Common myeloid progenitor, CD34-positive (primary cell): ENCODE results near the gene RSRC2. TPM values are rescaled to one million over a fixed set of nuclear protein-coding genes. Genes with fewer than 3 reads are reported as not detected.
"Not testable (repeated sequence)": the region's sequence is repeated elsewhere in the genome, so short reads cannot be mapped to it uniquely, and the experiment has no call there.

Experiments used
- CTCF ChIA-PET: fragments of 350-600 bp; sonication (Branson Sonifier 250); formaldehyde crosslinking; loops from one replicate; lab custom pipeline; 2021; ENCODE audit warnings: antibody characterized with exemption; lab: Charles Lee
- POLR2A ChIA-PET: fragments of 350-600 bp; sonication (Branson Sonifier 250); formaldehyde crosslinking; loops from one replicate; lab custom pipeline; 2021; ENCODE audit warnings: antibody characterized with exemption; lab: Charles Lee
- DNase-seq, 3 donors: peaks; one replicate each; pipeline versions ENCODE4 v3.0.0 to v3.0.0-alpha.2; 2013
- H3K27ac ChIP-seq, 2 experiments: 1 replicate in 1 of 2; 2 replicates in 1 of 2; pipeline ENCODE4 v1.7.0; 2013; ENCODE audit warnings: inconsistent platforms in 2 of 2, low read length in 2 of 2, mild to moderate bottlenecking in 2 of 2, low read depth in 1 of 2, moderate library complexity in 1 of 2; ENCODE audit not compliant: severe bottlenecking in 2 of 2, insufficient read depth in 1 of 2, poor library complexity in 1 of 2
- H3K27me3 ChIP-seq, 5 experiments: replicated peaks in 2 of 5; 1 replicate in 3 of 5; 2 replicates in 2 of 5; pipeline versions ENCODE4 v1.6.1 to v1.7.0; 2013; ENCODE audit warnings: low read length in 4 of 5, mild to moderate bottlenecking in 2 of 5, moderate library complexity in 2 of 5, inconsistent platforms in 1 of 5; ENCODE audit not compliant: insufficient read depth in 5 of 5, control insufficient read depth in 4 of 5
- H3K36me3 ChIP-seq, 4 experiments: 1 replicate in 2 of 4; 2 replicates in 2 of 4; pipeline versions ENCODE4 v1.6.1 to v1.7.0; 2013; ENCODE audit warnings: low read length in 3 of 4, control low read depth in 1 of 4, mild to moderate bottlenecking in 1 of 4; ENCODE audit not compliant: control insufficient read depth in 4 of 4, insufficient read depth in 4 of 4
- H3K4me1 ChIP-seq, 4 experiments: 1 replicate in 3 of 4; 2 replicates in 1 of 4; pipeline versions ENCODE4 v1.6.1 to v1.7.1; 2013; ENCODE audit warnings: low read length in 3 of 4, mild to moderate bottlenecking in 3 of 4, control low read depth in 1 of 4, inconsistent platforms in 1 of 4, moderate library complexity in 1 of 4; ENCODE audit not compliant: control insufficient read depth in 4 of 4, insufficient read depth in 4 of 4; ENCODE audit errors: control extremely low read depth in 1 of 4
- H3K4me3 ChIP-seq, 7 experiments: 1 replicate in 4 of 7; 2 replicates in 3 of 7; pipeline versions ENCODE4 v1.5.1 to v1.7.0; 2013; ENCODE audit warnings: mild to moderate bottlenecking in 7 of 7, low read length in 6 of 7, moderate library complexity in 6 of 7, inconsistent platforms in 2 of 7, low read depth in 2 of 7, control low read depth in 1 of 7; ENCODE audit not compliant: insufficient read depth in 4 of 7, control insufficient read depth in 1 of 7; ENCODE audit errors: extremely low read depth in 1 of 7
- H3K9me3 ChIP-seq, 5 experiments: 1 replicate in 4 of 5; 2 replicates in 1 of 5; pipeline versions ENCODE4 v1.6.1 to v1.7.1; 2013; ENCODE audit warnings: low read length in 4 of 5, mild to moderate bottlenecking in 2 of 5, inconsistent platforms in 1 of 5, low read depth in 1 of 5, moderate library complexity in 1 of 5; ENCODE audit not compliant: control insufficient read depth in 4 of 5, insufficient read depth in 2 of 5; ENCODE audit errors: control extremely low read depth in 1 of 5
- WGBS: methylation state at CpG from one replicate; pipeline ENCODE4 v1.1.5; 2013; ENCODE audit not compliant: insufficient coverage; 5-methylcytosine and 5-hydroxymethylcytosine counted together
- polyA plus RNA-seq: library from polyadenylated mRNA; unstranded; fragments of 120-200 nt; gene quantifications from one replicate; pipeline ENCODE4 v1.2.1, GENCODE V29; 2013

RSRC2 gene
- 222 TPM for polyA plus RNA-seq

- ChIA-PET CTCF (interaction anchor here (0.6 to 1.4 kb wide), 2 partner anchors 22 to 336 kb away, joined by 3 read pairs; no protein-coding TSS in a partner anchor), POLR2A (interaction anchor here (0.6 to 4.5 kb wide), 5 partner anchors 9 to 41 kb away, joined by 3 to 16 read pairs (median 4); partner anchors contain the start of gene ZCCHC8)
- 0% methylated on average over 43 of the region's 51 CpGs for WGBS
- no peaks in the 10 kb centered on the region for H3K27me3 ChIP-seq
- no peaks in the 10 kb centered on the region for H3K9me3 ChIP-seq
- peak within 1 kb of the TSS; percentile 79 to 100 (median 99) for H3K4me3 ChIP-seq
- H3K4me1 ChIP-seq: peaks cover 14 to 41% (median 27%) of the 10 kb centered on the region in 4 experiments
- H3K36me3 ChIP-seq: peaks cover 9 to 42% (median 16%) of the 10 kb centered on the region in 4 experiments
- DNase-seq: peak; percentile 99 to 100 (median 100)
- peak within 1 kb of the TSS; percentile 100 for H3K27ac ChIP-seq
Measured at GRCh38 chr12:122526683-122527477, at the start of gene RSRC2, which contains the start of gene KNTC1. TSS of gene RSRC2 (minus strand) at chr12:122526936. CDS start at chr12:122526853, 83 bp downstream. TSS of gene KNTC1 (plus strand) at chr12:122527249. CDS start at chr12:122530064, 2,815 bp downstream.

DNA sequence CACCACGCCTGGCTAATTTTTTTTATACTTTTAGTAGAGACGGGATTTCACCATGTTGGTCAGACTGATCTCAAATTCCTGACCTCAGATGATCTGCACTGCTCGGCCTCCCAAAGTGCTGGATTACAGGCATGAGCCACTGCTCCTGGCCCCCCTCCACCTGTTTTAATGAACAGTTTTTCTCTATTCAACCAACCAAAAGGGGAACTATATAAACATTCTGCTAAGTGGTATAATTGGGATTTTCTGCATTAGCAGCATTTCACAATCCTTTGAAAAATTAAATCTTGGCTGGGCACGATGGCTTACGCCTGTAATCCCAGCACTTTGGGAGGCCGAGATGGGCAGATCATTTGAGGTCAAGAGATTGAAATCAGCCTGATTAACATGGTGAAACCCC lies 45.1 kb upstream of the RSRC2 start:
- Histone ChIP-seq H3K9me3 (no peaks in the 10 kb centered on the region), H3K27ac (no peak overlapping the region), H3K27me3 (no peaks in the 10 kb centered on the region), H3K4me3 (no peak overlapping the region), H3K36me3 (peaks cover 21 to 70% (median 55%) of the 10 kb centered on the region in 4 experiments), H3K4me1 (no peaks in the 10 kb centered on the region)
- DNase-seq: no peak
- WGBS: 78% methylated on average over 3 of the region's 6 CpGs
- CTCF ChIA-PET: no interaction called here
- POLR2A ChIA-PET: no interaction called here

GRCh38 chr12:122570006-122570405 lies 43.3 kb upstream of the RSRC2 start:
- DNase-seq, H3K4me3 ChIP-seq, H3K9me3 ChIP-seq, H3K27me3 ChIP-seq, H3K27ac ChIP-seq, POLR2A ChIA-PET, CTCF ChIA-PET, H3K4me1 ChIP-seq: not testable (repeated sequence)
- peaks cover 17 to 62% (median 43%) of the 10 kb centered on the region in 4 experiments for H3K36me3 ChIP-seq
- 94% methylated on average over 2 of the region's 3 CpGs for WGBS

GRCh38 chr12:122569288-122569687 lies 42.6 kb upstream of the RSRC2 start:
- ChIA-PET CTCF (interaction anchor here (0.8 to 0.9 kb wide), 2 partner anchors 9 to 69 kb away, joined by 3 to 4 read pairs; no protein-coding TSS in a partner anchor), POLR2A (interaction anchor here (0.6 kb wide), 1 partner anchor 1073 kb away, joined by 6 read pairs; no protein-coding TSS in a partner anchor)
- 93% methylated on average over 5 of the region's 5 CpGs for WGBS

GRCh38 chr12:122566816-122567215 lies 40.1 kb upstream of the RSRC2 start:
- WGBS: 100% methylated on average over 4 of the region's 5 CpGs
- H3K27me3 ChIP-seq, POLR2A ChIA-PET, DNase-seq, H3K4me3 ChIP-seq, H3K27ac ChIP-seq, H3K4me1 ChIP-seq, H3K9me3 ChIP-seq, CTCF ChIA-PET: not testable (repeated sequence)
- H3K36me3 ChIP-seq: peaks cover 9 to 58% (median 39%) of the 10 kb centered on the region in 4 experiments

More at GRCh38 chr12:122569288-122569687, 42.6 kb upstream of the RSRC2 start:
- H3K27me3 ChIP-seq: no peaks in the 10 kb centered on the region
- peaks cover 13 to 62% (median 43%) of the 10 kb centered on the region in 4 experiments for H3K36me3 ChIP-seq
- no peak overlapping the region for H3K4me3 ChIP-seq
- no peaks in the 10 kb centered on the region for H3K9me3 ChIP-seq
- no peak for DNase-seq
- H3K27ac ChIP-seq: no peak overlapping the region
- no peaks in the 10 kb centered on the region for H3K4me1 ChIP-seq

DNA sequence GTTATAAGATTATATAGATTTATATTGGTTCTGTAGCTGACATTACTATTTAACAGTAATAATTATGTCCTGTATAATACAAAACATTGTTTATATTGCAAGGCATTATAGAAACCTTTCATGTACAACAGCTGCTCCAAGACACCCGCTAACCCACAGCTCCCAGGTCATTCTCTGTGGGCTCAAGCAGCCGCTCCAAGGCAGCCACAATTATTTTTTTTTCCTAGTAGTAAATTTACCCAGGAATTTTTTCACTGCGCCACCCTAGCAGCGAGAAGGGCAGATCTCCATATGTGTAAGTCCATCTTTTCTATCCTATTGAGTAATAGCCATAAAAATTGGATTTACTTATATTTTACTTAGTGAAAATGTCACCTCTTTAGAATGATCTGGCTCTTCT lies 36.6 kb upstream of the RSRC2 start:
- Histone ChIP-seq H3K36me3 (peaks cover 2 to 50% (median 33%) of the 10 kb centered on the region in 4 experiments), H3K9me3 (no peaks in the 10 kb centered on the region), H3K4me1 (no peaks in the 10 kb centered on the region), H3K27me3 (no peaks in the 10 kb centered on the region), H3K4me3 (no peak overlapping the region), H3K27ac (no peak overlapping the region)
- POLR2A ChIA-PET: no interaction called here
- DNase-seq: no peak
- WGBS: 93% methylated on average over 2 of the region's 4 CpGs
- CTCF ChIA-PET: interaction anchor here (0.6 kb wide), 1 partner anchor 1709 kb away, joined by 3 read pairs; no protein-coding TSS in a partner anchor

GRCh38 chr12:122560138-122560537 lies 33.4 kb upstream of the RSRC2 start:
- Histone ChIP-seq H3K4me1 (no peaks in the 10 kb centered on the region), H3K4me3 (no peak overlapping the region), H3K27ac (no peak overlapping the region), H3K9me3 (no peaks in the 10 kb centered on the region), H3K27me3 (no peaks in the 10 kb centered on the region), H3K36me3 (peaks cover 8 to 59% (median 42%) of the 10 kb centered on the region in 4 experiments)
- CTCF ChIA-PET: no interaction called here
- no peak for DNase-seq
- WGBS: 100% methylated on average over 3 of the region's 3 CpGs
- POLR2A ChIA-PET: no interaction called here
